ENCODE results near the gene KIAA1958. TPM values are rescaled to one million over a fixed set of nuclear protein-coding genes. Genes with fewer than 3 reads are reported as not detected.
A peak's percentile ranks its signal among the peaks of the same experiment; 100 is the strongest.

The KIAA1958 gene
- total RNA-seq, 2 donors from 2014 or later, result 9.0 to 10.6 TPM

- Histone ChIP-seq H3K27me3 (no peaks in the 10 kb centered on the region), H3K36me3 (no peaks in the 10 kb centered on the region), H3K4me3 (no peak overlapping the region), H3K4me1 (no peaks in the 10 kb centered on the region), H3K27ac (no peak overlapping the region), H3K9ac (ENCODE audit: low read depth in 2 of 2, low read length in 2 of 2) (no peak overlapping the region), H3K9me3 (no peaks in the 10 kb centered on the region)
- intact Hi-C loops (cut with DNase I), result loop anchor here (10.0 kb wide), 1 partner anchor 251 kb away; no protein-coding TSS in a partner anchor
- TF ChIP-seq CTCF (IDR thresholded peaks at IDR 0.05), result peak; percentile 24
- DNase-seq, result no peak
Measured at GRCh38 chr9:112705768-112706427, 219.3 kb downstream of the KIAA1958 start.

- TF ChIP-seq CTCF (IDR thresholded peaks at IDR 0.05), result peak; percentile 22
- Histone ChIP-seq H3K27ac (no peak overlapping the region), H3K27me3 (no peaks in the 10 kb centered on the region), H3K36me3 (no peaks in the 10 kb centered on the region), H3K4me1 (no peaks in the 10 kb centered on the region), H3K9me3 (no peaks in the 10 kb centered on the region), H3K4me3 (no peak overlapping the region), H3K9ac (ENCODE audit: low read depth in 2 of 2, low read length in 2 of 2) (no peak overlapping the region)
- intact Hi-C loops (cut with DNase I), result loop anchor here (10.0 kb wide), 1 partner anchor 84 kb away; no protein-coding TSS in a partner anchor
- DNase-seq, result no peak
Measured at GRCh38 chr9:112711050-112711689, 224.5 kb downstream of the KIAA1958 start.

- Histone ChIP-seq H3K4me3 (no peak overlapping the region), H3K27ac (no peak overlapping the region), H3K9ac (ENCODE audit: low read depth in 2 of 2, low read length in 2 of 2) (no peak overlapping the region), H3K36me3 (no peaks in the 10 kb centered on the region), H3K9me3 (no peaks in the 10 kb centered on the region), H3K4me1 (no peaks in the 10 kb centered on the region), H3K27me3 (no peaks in the 10 kb centered on the region)
- intact Hi-C loops (cut with DNase I), result loop anchor here (10.0 kb wide), 1 partner anchor 82 kb away; no protein-coding TSS in a partner anchor
- DNase-seq, result no peak
- TF ChIP-seq CTCF (IDR thresholded peaks at IDR 0.05), result no peak
Measured at GRCh38 chr9:112712678-112713077, 226.1 kb downstream of the KIAA1958 start.

- Histone ChIP-seq H3K36me3 (no peaks in the 10 kb centered on the region), H3K4me3 (peak within 1 kb of the TSS; percentile 64), H3K27me3 (no peaks in the 10 kb centered on the region), H3K4me1 (no peaks in the 10 kb centered on the region), H3K9ac (ENCODE audit: low read depth in 2 of 2, low read length in 2 of 2) (peak within 1 kb of the TSS; percentile 92 to 98), H3K9me3 (no peaks in the 10 kb centered on the region), H3K27ac (peak within 1 kb of the TSS; percentile 82)
- TF ChIP-seq CTCF (IDR thresholded peaks at IDR 0.05), result no peak
- intact Hi-C loops (cut with DNase I), result loop anchor here (10.0 kb wide), 1 partner anchor 77 kb away; no protein-coding TSS in a partner anchor
- peak; percentile 97 for DNase-seq
Measured at GRCh38 chr9:112717661-112718331, 231.2 kb downstream of the KIAA1958 start, which contains the start of gene INIP. Gene INIP, minus strand, starts transcription at chr9:112718117. Its CDS starts 1,632 bp downstream, at chr9:112716485.

Other genes with a start within 250 kb of the KIAA1958 start
- 100 to 1,000 TPM; 137 to 168 TPM for gene PTBP3, start 153.2 kb upstream of the KIAA1958 start, total RNA-seq
- gene HSDL2, start 106.7 kb upstream of the KIAA1958 start, total RNA-seq, result 10 to 100 TPM; 45.4 to 48.9 TPM
- 10 to 100 TPM; 26.1 to 36.1 TPM for gene INIP, start 231.3 kb downstream of the KIAA1958 start, total RNA-seq